ENCODE results near the gene MTMR3.
A peak's percentile ranks its signal among the peaks of the same experiment; 100 is the strongest.
"Not testable (repeated sequence)": the region's sequence is repeated elsewhere in the genome, so short reads cannot be mapped to it uniquely, and the experiment has no call there.

The MTMR3 gene

GRCh38 chr22:29967461-29967860 is 84.5 kb downstream of the MTMR3 start:
- no peak for DNase-seq (ENCODE audit: low spot score)

GRCh38 chr22:29971607-29972006 is 88.6 kb downstream of the MTMR3 start:
- no peak for DNase-seq (ENCODE audit: low spot score)

GRCh38 chr22:29972121-29972520 is 89.1 kb downstream of the MTMR3 start:
- DNase-seq (ENCODE audit: low spot score) = no peak

GRCh38 chr22:29973269-29973668 is 90.3 kb downstream of the MTMR3 start:
- DNase-seq (ENCODE audit: low spot score) = no peak

- not testable (repeated sequence) for DNase-seq (ENCODE audit: low spot score)
These were observed 90.7 kb downstream of the MTMR3 start for GRCh38 chr22:29973680-29974079.

GRCh38 chr22:29975494-29975893 is 92.5 kb downstream of the MTMR3 start:
- no peak for DNase-seq (ENCODE audit: low spot score)

GRCh38 chr22:29977107-29977506 is 94.1 kb downstream of the MTMR3 start:
- no peak for DNase-seq (ENCODE audit: low spot score)

- no peak for DNase-seq (ENCODE audit: low spot score)
These were observed 96.9 kb downstream of the MTMR3 start for GRCh38 chr22:29979777-29980321.

GRCh38 chr22:29983296-29983917 is 100.4 kb downstream of the MTMR3 start:
- DNase-seq (ENCODE audit: low spot score) = no peak

- DNase-seq (ENCODE audit: low spot score) = no peak
These were observed 102.9 kb downstream of the MTMR3 start for GRCh38 chr22:29985912-29986311.

GRCh38 chr22:29987137-29987536 is 104.2 kb downstream of the MTMR3 start:
- no peak for DNase-seq (ENCODE audit: low spot score)

- DNase-seq (ENCODE audit: low spot score) = no peak
These were observed 105.7 kb downstream of the MTMR3 start for GRCh38 chr22:29988719-29989118.

- no peak for DNase-seq (ENCODE audit: low spot score)
These were observed 106.5 kb downstream of the MTMR3 start for GRCh38 chr22:29989446-29989845.

GRCh38 chr22:29992341-29993275 is 109.6 kb downstream of the MTMR3 start:
- no peak for DNase-seq (ENCODE audit: low spot score)

GRCh38 chr22:29994027-29994715 is 111.2 kb downstream of the MTMR3 start:
- DNase-seq (ENCODE audit: low spot score) = peak; percentile 73

GRCh38 chr22:29994943-29995342 is 112.0 kb downstream of the MTMR3 start:
- peak; percentile 23 for DNase-seq (ENCODE audit: low spot score)

- DNase-seq (ENCODE audit: low spot score) = no peak
These were observed 114.1 kb downstream of the MTMR3 start for GRCh38 chr22:29997107-29997506.

- no peak for DNase-seq (ENCODE audit: low spot score)
These were observed 114.5 kb downstream of the MTMR3 start for GRCh38 chr22:29997516-29997915.

- no peak for DNase-seq (ENCODE audit: low spot score)
These were observed 115.8 kb downstream of the MTMR3 start for GRCh38 chr22:29998627-29999384.

- DNase-seq (ENCODE audit: low spot score) = no peak
These were observed 117.6 kb downstream of the MTMR3 start for GRCh38 chr22:30000566-30000965.

GRCh38 chr22:30001459-30001858 is 118.5 kb downstream of the MTMR3 start:
- DNase-seq (ENCODE audit: low spot score) = no peak

Data from SW480 (cell line).